ENCODE data around the gene AKT3.

AKT3 gene

GRCh38 chr1:243850452-243851256 is 611 bp upstream of the AKT3 start:
- ChIA-PET CTCF (no interaction called here), POLR2A (no interaction called here)
- peak overlapping the region; percentile 69 for H3K4me3 ChIP-seq (ENCODE audit: low read depth, low read length)
- DNase-seq (ENCODE audit: low read depth, low spot score), result no peak
- TF ChIP-seq CTCF (IDR thresholded peaks at IDR 0.05; ENCODE audit: insufficient read depth, low read length, missing control alignments), result no peak

- TF ChIP-seq CTCF (IDR thresholded peaks at IDR 0.05; ENCODE audit: insufficient read depth, low read length, missing control alignments), result no peak
- no peak for DNase-seq (ENCODE audit: low read depth, low spot score)
- CTCF ChIA-PET, result no interaction called here
- POLR2A ChIA-PET, result interaction anchor here (1.0 kb wide), 1 partner anchor 78 kb away, joined by 3 read pairs; no protein-coding TSS in a partner anchor
- H3K4me3 ChIP-seq (ENCODE audit: low read depth, low read length), result peak overlapping the region; percentile 69
Observed at GRCh38 chr1:243849421-243850201, 432 bp downstream of the AKT3 start.

GRCh38 chr1:243848858-243849420 is 1.1 kb downstream of the AKT3 start:
- POLR2A ChIA-PET, result interaction anchor here (1.0 kb wide), 1 partner anchor 79 kb away, joined by 3 read pairs; no protein-coding TSS in a partner anchor
- H3K4me3 ChIP-seq (ENCODE audit: low read depth, low read length), result peak overlapping the region; percentile 69
- CTCF ChIA-PET, result interaction anchor here (1.1 kb wide), 1 partner anchor 96 kb away, joined by 3 read pairs; no protein-coding TSS in a partner anchor
- TF ChIP-seq CTCF (IDR thresholded peaks at IDR 0.05; ENCODE audit: insufficient read depth, low read length, missing control alignments), result no peak
- DNase-seq (ENCODE audit: low read depth, low spot score), result peak; percentile 9

GRCh38 chr1:243848165-243848857 is 1.7 kb downstream of the AKT3 start:
- POLR2A ChIA-PET, result interaction anchor here (1.0 kb wide), 1 partner anchor 79 kb away, joined by 3 read pairs; no protein-coding TSS in a partner anchor
- peak overlapping the region; percentile 69 for H3K4me3 ChIP-seq (ENCODE audit: low read depth, low read length)
- DNase-seq (ENCODE audit: low read depth, low spot score), result no peak

GRCh38 chr1:243846761-243847160 is 3.3 kb downstream of the AKT3 start:
- no peak overlapping the region for H3K4me3 ChIP-seq (ENCODE audit: low read depth, low read length)
- no peak for DNase-seq (ENCODE audit: low read depth, low spot score)
- no peak for TF ChIP-seq CTCF (IDR thresholded peaks at IDR 0.05; ENCODE audit: insufficient read depth, low read length, missing control alignments)
- ChIA-PET CTCF (no interaction called here), POLR2A (no interaction called here)

More at GRCh38 chr1:243848165-243848857, 1.7 kb downstream of the AKT3 start:
- TF ChIP-seq CTCF (IDR thresholded peaks at IDR 0.05; ENCODE audit: insufficient read depth, low read length, missing control alignments), result no peak
- CTCF ChIA-PET, result interaction anchor here (1.1 kb wide), 1 partner anchor 97 kb away, joined by 3 read pairs; no protein-coding TSS in a partner anchor

Data from AG04449 (cell line).